IPS-18c (cell line): ENCODE results near the gene COL27A1.

ENCODE experiments used
- H3K4me3 ChIP-seq: 2 replicates; pipeline ENCODE4 v1.7.0; 2013; ENCODE audit warnings: low read depth, mild to moderate bottlenecking, low read length, moderate library complexity; ENCODE audit not compliant: insufficient read depth
- H3K9me3 ChIP-seq: one replicate; pipeline ENCODE4 v1.6.1; 2013; ENCODE audit warnings: mild to moderate bottlenecking, low read length, moderate library complexity; ENCODE audit not compliant: control insufficient read depth, insufficient read depth

The COL27A1 gene

GRCh38 chr9:114238891-114239875 is 83.8 kb downstream of the COL27A1 start:
- Histone ChIP-seq H3K4me3 (no peak overlapping the region), H3K9me3 (no peaks in the 10 kb centered on the region)

GRCh38 chr9:114240216-114240615 is 84.9 kb downstream of the COL27A1 start:
- no peak overlapping the region for H3K4me3 ChIP-seq
- H3K9me3 ChIP-seq = no peaks in the 10 kb centered on the region

- Histone ChIP-seq H3K4me3 (no peak overlapping the region), H3K9me3 (no peaks in the 10 kb centered on the region)
Measured at GRCh38 chr9:114240647-114241558, 85.6 kb downstream of the COL27A1 start.

GRCh38 chr9:114242837-114243236 is 87.5 kb downstream of the COL27A1 start:
- Histone ChIP-seq H3K9me3 (no peaks in the 10 kb centered on the region), H3K4me3 (no peak overlapping the region)

DNA sequence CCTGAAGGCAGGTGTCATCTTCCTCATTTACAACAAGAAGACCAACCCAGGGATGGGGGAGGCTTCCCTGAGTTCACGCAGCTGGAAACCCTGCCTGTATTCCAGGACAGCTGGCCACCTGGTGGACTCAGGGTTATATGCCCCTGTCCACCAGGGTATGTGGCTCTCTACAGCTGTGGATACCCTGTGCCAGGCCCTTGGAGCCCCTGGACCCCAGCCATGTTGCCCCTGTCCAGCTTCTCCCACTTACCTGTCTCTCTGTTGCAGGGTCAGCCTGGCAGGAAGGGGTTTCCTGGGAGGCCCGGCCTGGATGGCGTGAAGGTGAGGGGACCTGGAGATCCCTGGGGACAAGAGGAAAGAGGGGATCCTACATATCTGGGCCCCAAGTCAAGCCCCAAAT is 87.9 kb downstream of the COL27A1 start:
- Histone ChIP-seq H3K9me3 (no peaks in the 10 kb centered on the region), H3K4me3 (no peak overlapping the region)

GRCh38 chr9:114244570-114244969 is 89.2 kb downstream of the COL27A1 start:
- Histone ChIP-seq H3K9me3 (no peaks in the 10 kb centered on the region), H3K4me3 (no peak overlapping the region)

DNA sequence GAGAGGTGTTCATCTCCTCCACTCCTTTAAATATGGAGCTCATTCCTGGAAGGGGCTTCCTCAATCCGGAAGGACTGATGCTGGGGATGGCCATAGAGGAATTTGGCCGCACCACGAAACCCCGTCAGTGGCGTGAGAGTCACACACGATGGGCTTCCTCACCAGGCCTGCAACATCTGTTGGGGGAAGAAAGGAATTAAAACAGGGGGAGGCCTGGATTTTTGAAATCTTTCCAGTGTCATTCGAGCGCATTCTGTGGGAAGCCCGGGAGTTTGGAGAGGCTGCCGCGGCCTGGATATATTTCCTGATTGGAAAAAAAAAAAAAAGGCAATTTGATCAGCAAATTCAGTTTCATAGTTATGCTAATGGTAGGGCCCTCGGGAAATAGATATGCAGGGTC is 91.2 kb downstream of the COL27A1 start:
- Histone ChIP-seq H3K9me3 (no peaks in the 10 kb centered on the region), H3K4me3 (no peak overlapping the region)

GRCh38 chr9:114247077-114247476 is 91.7 kb downstream of the COL27A1 start:
- Histone ChIP-seq H3K9me3 (no peaks in the 10 kb centered on the region), H3K4me3 (no peak overlapping the region)

- H3K9me3 ChIP-seq = no peaks in the 10 kb centered on the region
- H3K4me3 ChIP-seq = no peak overlapping the region
Measured at GRCh38 chr9:114247491-114247890, 92.2 kb downstream of the COL27A1 start.

DNA sequence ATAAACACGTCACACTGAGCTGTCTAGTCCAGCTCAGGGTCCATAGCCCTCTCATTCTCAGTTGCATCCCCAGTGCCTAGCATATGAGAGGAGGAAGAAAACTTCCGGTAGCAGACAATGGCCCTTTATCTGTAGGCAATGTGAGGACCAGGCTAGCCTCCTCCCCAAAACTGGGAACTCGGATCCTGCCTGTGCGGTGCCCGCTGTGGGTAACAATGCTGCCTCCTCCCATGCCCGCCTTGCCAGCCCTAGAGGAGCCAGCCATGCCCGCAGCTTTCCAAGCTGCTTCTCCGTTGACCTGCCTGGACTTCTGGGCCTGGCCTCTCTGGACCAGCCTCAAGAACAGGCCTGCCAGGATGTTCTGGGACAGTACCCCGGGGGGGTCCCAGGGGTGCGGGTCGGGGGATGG is 93.0 kb downstream of the COL27A1 start:
- Histone ChIP-seq H3K4me3 (no peak overlapping the region), H3K9me3 (no peaks in the 10 kb centered on the region)

- no peak overlapping the region for H3K4me3 ChIP-seq
Measured at GRCh38 chr9:114249424-114250234, 94.3 kb downstream of the COL27A1 start.

DNA sequence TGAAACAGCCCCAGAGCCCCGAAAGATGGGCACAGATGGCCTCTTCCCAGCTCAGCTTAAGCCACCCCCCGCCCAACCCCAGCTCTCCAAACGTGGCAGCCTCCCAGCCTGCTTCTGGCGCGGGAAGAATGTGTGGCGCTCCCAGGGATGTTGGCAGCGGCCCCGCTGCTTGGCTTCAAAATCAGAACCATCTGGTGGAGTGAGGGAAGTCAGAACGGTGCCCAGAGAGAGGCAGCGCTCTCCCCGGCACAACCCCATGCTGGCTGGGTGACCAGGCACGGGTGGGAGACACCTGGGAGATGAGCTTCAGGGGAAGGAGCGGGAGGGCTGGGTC is 94.9 kb downstream of the COL27A1 start:
- Histone ChIP-seq H3K9me3 (no peaks in the 10 kb centered on the region), H3K4me3 (no peak overlapping the region)

More at GRCh38 chr9:114249424-114250234, 94.3 kb downstream of the COL27A1 start:
- no peaks in the 10 kb centered on the region for H3K9me3 ChIP-seq

DNA sequence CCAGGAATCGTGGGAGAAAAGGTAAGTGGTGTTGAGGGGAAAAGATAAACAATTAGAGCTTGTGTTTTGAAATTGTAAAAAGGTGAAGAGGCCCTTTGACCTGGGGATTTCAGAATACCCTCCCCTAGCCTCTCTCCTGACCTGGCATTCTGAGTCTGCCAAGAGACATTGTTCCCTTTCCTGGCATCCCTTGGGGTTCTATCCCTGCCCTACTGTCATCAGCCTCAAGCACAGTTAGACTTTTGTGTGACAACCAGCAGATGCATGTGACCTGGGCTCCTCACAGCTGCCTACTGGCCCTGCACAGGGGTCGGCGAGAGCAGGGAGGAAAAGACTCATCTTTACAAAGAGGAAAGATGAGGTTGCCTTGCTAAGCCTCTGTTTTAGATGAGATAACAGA is 95.3 kb downstream of the COL27A1 start:
- Histone ChIP-seq H3K4me3 (no peak overlapping the region), H3K9me3 (no peaks in the 10 kb centered on the region)

DNA sequence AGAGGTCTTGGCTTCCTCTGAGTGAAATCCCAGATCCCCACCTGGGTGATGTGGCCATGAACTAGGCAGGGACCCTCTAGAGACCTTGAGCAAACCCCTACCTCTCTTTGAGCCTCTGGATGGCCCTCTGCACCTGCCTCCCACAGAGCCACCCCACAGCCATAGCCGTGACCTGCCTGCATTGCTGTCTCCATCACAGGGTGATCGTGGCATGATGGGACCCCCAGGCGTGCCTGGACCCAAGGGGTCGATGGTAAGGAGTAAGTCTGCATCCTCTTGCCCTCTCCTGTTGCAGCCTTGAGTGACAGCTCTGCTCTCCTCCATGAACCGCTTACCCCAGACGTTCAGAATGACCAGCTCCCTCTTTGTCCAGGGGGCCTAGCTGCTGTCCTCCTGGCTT is 97.1 kb downstream of the COL27A1 start:
- no peak overlapping the region for H3K4me3 ChIP-seq
- H3K9me3 ChIP-seq = no peaks in the 10 kb centered on the region

DNA sequence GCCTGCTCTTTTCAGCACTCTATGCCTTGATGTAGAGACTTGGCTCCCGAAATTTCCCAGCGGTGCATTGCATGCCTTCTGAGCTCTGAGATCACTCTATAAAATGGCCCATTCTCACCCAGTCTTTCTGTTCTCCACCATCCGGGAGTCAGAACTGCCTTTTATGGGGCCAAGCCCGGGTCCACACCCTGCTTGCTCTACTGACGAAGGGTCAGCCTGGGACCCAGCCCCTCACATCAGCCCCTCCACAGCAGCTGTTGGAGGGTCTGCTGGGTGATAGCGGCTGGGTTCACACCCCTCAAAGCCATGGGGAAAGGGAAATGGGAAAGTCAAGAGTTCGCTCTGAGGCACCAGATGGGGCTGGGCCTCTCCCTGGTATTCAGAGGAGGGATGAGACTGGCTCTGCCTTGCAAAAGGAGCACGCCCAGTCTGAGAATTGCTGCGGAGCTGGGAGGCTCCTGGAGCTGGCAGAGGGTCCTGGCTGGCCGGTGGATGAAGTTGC is 101.5 kb downstream of the COL27A1 start:
- Histone ChIP-seq H3K4me3 (no peak overlapping the region), H3K9me3 (no peaks in the 10 kb centered on the region)

- H3K4me3 ChIP-seq = no peak overlapping the region
- no peaks in the 10 kb centered on the region for H3K9me3 ChIP-seq
Measured at GRCh38 chr9:114258218-114258617, 102.9 kb downstream of the COL27A1 start.
